NCI-H748 (cell line): Measurements from ENCODE around the gene STARD7.
"Not testable (repeated sequence)": the region's sequence is repeated elsewhere in the genome, so short reads cannot be mapped to it uniquely, and the experiment has no call there.

Source experiments
- DNase-seq: peaks from one replicate; lab custom pipeline; 2025; ENCODE audit not compliant: unreplicated experiment; lab: John Stamatoyannopoulos, UW

The STARD7 gene

DNA sequence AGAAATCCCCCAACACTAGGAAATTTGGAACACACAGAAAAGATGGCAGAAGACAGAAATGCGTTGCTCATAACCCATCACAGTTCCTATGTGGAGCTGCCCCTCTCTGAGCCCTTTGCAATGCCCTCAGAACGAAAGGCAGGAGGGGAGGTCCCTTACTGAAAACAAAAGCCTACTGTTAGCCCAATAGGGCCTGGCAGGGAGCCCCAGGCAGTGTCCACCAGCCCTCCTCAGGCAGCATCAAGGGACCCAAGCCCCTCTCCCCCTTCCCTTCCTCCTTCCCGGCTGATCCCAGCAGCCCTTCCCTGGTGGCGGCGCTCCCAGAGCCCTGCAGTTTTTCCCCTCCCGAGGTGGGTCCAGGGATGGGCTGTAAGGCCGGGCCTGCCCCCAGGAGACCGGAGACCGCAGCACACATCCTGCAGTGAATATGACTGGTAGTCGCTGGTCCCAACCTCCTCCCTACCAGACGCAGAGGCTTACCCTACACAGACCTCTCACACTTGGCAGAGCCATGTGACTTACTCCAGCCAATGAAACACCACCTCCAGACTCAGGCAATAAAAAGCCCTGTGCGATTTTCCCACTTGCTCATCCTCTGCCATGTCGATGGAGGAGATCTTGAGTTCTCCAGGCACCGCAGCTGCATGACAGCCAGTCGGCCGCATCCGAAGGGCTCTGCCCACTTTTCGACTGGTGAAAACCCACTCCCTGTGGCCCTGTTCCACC lies 44.0 kb downstream of the STARD7 start:
- no peak for DNase-seq

DNA sequence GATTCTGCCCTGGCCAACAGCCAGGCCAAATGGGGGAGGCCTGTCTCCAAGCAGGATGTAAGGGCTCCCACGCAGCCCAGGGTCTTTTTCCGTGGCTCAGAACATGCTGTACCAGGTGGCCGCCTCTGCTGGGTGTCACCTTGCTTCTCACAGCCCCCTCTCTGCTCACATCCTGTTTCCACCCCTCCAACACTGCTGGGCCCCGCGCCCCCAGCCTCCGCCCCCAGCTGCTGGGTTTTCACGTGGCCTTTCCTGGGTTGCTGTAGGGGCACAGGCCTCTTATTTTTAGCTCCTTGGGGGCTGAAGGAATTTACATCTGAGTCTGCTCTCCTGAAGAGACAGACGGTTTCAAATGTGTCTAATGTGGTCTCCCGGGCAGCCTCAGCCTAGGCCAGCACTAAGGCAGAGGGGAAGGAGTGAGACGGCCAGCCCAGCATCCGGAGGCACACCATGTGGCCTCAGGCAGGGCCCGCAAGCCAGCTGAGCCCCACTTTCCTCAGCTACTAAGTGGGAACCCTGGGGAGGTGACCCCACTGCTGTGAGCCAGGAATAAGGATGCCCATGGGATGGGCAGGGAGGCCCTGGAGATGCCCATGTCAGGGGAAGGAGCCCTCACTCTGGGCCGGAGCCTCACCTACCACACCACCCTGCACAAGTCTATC lies 44.7 kb downstream of the STARD7 start:
- no peak for DNase-seq

DNA sequence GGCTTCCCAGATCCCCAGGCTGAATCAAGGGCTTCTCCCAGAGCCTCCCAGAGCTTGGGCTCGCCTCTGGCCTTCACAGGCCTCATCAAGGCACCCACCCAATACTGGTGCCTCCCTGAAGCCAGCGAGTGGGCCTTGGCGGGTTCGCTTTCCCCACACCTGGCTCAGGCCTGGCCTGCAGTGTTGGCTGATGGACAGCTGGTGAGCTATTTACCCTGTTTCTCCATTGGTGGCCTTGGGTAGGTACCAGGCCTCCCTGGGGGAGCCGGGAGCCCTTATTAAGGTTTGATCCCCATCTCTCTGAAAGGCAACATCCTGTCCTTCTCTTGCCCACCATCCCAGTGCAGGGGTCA lies 45.2 kb downstream of the STARD7 start:
- no peak for DNase-seq

DNA sequence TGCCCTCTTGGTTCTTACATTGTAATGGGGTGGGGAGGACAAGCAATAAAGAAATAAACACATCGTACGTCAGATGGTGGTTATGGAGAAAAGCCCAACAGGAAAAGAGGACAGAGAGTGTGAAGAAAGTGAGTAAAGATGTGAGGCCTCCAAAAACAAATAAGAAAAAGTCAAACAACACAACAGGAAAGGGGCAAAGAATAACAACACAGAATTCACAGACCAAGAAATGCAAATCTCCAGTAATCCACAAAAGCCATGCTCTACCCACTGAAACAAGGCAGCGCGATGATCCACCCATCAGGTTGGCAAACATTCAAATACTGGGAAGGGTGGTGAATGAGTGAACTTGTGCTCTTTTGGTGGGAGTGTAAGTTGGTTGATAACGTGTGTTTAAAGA lies 46.7 kb downstream of the STARD7 start:
- DNase-seq: no peak

DNA sequence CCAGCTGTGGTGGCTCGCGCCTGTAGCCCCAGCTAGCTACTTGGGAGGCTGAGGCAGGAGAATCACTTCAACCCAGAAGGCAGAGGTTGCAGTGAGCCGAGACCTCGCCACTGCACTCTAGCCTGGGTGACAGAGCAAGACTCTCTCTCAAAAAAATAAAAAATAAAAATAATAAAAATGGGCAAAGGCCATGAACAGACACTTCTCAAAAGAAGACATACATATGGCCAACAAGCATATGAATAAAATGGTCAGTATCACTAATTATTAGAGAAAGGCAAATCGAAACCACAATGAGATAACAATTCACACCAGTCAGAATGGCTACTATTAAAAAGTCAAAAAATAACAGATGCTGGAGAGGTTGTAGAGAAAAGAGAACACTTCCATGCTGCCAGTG lies 48.3 kb downstream of the STARD7 start:
- not testable (repeated sequence) for DNase-seq

DNA sequence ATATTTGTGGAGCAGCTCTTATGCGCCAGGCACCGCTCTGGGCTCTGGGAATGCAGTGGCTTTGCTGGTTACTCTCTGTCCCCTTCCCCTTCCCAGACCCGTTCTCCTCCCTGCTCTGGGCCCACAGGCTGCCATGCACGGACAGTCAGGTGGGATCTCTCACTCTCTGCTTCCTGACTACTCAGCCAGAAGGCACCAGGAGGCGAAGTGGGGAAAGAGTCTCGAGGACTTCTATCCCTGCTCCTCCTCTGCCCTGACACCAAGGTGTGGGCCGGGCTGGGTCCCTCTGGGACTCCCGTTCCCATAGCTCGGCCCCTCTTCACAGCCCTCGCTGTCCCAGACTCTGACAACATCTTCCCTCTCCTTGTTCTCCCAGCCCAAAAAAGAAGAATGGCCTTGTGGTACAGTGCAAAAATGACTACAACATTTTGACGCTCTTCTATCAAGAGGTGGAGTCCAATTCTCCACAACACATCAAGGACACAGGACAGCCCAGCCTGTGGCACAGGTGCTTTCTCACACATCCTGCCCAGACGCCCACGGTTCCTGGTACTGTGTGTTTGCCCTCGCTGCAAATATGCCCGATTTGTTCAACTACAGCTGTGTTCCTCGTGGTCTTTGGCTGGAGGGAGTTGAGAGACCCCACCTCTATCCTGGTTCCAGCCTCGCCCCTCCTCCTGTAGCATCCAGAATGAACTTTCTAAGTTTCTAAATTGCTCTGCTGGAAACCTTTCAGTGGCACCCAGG lies 49.4 kb downstream of the STARD7 start:
- DNase-seq: no peak

DNA sequence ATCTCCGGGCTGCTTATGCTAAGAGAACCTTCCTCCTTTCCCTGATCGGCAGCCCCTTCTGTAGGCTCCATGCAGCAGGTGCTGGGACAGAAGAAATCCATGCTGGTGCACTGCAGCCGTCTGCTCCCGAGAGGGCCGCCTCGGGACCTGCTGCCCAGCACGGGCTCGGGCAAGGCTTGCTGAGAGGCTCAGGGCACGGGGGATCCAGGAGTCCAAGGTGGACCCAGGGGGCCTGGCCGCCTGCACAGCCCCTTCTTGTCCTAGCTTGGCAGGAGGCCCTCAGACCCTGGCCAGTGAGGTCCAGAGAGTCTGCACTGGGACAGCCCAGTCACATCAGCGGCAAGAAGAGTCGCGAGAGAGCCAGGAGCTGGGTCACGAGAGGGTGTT lies 50.1 kb downstream of the STARD7 start:
- no peak for DNase-seq

DNA sequence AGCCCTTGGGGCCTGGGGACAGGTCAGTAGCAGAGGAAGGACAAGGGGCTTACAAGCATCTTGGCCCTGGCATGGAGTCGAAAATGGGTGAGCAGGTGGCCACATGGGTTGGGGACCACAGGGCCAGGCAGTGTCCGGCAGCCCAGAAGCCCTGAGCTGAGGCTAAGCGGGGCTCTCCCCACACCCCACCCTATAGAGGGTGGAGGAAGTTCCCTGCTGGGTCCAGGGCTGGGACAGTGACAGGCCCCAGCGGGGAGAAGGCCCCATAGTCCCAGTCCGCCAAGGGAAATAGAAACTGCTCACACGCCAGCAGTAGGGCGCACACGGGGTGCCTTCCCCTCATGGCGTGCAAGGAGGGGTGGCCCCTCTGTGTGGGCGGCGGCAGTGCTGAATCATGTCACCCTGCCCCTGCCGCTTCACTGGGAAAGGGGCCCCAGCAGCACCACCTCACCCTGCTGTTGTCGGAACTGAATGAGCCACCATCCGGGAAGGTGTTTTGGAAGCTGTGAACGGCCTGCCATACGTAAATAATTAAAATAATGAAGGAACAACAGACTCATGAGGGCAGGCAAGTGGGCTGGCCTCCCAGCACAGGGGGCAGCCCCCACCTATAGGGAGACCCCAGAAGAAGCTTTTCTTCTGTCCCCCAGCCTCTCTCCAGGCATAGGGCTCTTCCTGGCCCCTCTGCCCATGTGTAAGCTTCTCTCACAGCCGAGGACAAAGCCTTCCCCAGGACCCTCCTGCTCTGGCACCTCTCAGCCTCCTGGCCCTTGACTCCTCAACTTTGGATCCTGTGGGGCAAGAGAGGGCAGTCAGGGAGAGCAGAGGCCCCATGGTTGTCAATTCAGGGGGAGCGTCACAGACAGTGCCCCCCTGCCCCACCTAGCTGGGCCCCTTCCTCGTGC lies 50.7 kb downstream of the STARD7 start:
- DNase-seq: no peak

DNA sequence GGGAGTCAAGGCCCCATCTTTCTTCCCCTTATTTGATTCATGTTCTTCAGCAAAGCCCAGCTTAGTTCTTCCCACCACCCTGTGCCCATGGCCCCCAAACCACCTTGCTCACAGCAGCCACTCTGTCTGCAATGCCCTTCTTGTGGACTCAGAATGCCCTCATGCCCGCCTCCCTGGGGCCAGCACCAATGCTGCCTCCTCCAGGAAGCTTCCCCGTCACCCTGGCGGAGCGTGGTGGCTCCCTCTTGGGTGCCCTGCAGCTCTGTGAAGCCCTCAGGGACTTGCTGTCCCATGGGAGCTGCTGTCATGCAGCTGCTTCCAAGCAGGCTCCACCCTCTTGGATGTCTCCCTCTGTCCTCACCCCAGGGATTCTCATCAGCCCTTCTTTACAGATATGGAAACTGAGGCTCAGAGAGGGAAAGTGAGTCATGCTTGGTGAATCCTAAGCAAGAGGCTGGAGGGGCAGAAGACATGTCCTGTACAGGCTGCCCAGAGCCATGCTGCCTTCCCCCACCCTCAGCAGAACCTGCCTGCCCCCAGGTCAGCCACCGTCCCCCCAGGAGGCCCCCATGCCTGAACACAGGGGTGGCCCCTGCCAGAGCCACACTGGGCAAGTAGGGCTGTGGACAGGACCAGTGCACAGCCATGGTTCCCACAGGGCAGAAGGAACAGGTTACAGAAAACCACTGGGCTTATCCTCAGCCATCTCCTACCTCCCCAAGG lies 51.5 kb downstream of the STARD7 start:
- no peak for DNase-seq

DNA sequence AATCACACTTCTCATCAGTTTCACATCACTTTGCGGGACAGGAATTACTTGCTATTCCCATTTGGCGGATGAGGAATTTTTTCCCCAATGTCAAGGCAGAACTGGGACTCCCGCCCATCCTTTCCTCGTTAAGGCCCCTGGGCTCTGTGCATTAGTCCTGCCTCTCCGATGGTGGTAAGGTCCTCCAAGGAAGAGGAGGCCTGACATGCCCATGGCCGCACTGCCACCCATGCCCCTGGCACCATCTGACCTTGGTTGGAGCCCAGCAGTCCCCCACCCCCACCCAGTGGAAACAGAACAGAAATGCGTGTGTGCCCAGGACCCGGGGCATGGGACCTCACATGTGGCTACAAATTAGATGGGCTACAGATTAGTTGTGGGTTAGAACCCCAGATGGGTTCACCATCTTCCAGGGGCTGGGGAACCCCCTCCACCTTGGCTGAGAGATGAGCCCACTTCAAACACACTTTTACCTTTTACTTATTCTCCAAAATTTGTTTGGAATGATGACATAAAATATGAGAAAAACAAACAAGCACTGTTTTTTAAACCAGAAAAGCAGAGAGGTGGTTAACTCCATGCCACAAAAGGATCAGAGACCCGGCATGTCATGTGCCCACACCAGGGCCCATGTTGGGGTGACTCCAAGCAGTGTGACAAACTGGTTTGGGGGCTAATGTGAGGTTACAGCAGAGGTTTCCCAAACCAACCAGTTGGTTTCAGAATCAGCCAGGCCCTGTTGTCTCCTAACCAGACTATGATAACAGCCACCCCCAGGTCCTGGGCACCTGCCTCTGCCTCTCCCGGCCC lies 52.4 kb downstream of the STARD7 start:
- DNase-seq: no peak

DNA sequence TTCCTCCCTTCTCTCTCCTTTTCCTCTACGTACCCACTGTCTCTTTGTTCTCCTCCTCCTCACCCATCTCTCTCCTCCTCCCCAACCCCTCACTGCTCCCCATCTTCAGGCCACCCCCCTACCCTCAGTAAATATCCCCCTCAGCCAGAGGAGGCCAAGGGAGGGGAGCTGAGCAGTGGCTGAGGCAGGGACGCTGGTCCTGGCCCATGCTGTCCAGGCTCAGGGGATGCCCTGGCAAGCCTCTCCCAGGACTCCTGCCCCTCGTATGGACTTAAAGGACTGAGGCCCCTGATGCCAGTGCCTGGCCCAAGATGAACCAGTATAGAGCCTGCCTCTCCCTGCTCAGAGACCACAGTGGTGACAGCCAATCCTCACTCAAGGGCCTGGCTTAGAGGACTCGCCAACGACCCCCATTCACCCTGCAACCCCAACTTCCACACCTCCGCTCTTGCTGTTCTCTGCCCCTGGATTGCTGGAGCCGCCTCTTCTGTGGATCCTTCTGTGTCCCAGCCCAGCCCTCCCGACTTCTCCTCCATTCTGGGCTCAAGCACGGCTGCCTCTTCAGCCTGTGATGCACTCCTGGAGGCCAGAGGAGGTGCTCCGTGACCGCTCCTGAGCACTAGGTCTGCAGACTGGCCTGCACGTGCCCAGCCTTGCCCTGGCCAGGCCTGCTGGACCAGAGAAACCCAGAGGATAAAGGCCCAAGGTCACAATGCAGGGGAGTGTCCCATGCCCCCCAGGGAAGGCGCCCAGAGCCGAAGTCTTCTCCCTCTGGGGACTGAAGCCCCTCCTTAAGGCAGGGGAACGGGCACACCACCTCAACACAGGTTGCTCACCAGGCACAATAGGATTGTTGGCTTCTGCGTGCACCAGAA lies 53.9 kb downstream of the STARD7 start:
- no peak for DNase-seq

DNA sequence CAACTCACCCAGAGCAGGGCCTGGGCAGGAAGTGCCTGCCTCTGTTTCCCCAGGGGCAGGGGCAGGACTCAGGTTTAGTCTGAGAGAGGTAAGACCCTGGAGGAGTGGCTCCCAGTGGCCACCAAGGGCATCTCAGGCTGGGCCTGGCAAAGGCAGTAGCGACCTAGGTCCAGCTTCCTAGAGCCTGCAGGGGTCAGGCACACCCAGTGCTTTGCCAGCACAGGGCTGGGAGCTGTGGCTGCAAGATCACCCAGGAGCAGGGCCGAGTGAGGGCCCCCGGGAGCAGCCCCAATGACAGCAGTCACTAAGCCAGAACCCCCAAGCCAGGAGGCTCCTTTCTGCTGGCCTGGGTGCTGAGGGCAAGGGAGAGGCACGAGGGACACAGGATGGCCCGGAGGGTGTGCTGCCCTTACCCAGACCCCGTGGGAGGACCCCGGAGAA lies 54.6 kb downstream of the STARD7 start:
- DNase-seq: no peak

DNA sequence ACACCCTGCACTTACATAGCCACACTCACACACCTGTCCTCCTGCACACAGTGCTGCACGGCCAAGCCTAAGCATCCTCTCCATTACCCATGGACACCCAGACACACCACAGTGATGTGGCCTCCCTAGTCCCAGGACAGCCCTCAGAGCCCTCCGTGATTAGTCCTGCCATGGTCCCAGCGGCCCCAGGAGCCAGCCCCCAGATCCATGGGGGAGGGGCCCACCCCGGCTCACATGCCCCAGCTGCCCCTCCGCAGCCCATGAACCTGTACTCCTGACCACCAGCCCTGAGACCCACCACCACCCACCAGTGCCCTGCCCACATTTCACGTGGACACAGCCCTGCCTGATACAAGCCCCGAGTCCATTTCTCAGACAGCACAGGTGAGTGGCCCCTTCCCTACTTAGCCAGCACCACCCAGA lies 55.3 kb downstream of the STARD7 start:
- DNase-seq: no peak

DNA sequence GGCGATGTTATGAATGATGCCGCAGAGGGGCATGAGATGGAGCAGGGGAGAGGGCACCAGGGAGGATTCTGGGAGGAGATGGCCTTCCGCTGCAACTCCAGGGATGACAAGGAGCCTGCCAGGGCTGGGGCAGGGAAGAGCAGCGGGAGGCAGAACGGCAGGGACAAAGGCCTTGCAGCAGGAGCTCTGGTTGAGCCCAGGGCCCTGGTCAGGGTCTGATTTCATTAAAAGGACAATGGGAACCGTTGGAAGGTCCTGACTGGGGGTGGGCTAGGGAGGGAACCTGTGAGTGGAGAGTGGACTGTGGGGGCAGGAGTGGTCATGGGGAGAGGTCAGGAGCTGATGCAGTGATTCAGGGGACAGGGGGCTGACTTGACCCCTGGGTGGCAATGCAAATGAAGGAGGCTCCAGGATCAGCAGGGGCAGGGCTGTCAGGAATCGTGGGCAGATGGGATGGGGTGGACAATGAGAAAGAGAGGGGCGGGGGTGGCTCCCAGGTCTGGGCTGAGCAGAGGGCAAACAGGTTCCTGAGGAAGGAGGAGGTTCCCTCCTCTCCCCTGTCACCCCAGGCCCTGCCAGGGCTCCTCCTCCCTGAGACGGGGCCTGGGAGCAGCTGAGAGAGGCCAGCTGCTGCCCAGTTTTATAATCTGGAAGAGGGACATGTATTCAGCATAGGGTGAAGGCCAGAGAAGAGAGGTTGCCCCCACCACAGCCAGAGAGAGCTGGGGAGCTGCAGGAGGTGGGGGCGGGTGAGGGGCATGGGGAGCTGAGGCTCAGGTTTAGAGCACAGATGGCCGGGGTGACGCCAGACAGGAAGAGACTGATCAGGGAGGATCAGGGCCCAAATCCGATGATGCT lies 56.1 kb downstream of the STARD7 start:
- DNase-seq: no peak

DNA sequence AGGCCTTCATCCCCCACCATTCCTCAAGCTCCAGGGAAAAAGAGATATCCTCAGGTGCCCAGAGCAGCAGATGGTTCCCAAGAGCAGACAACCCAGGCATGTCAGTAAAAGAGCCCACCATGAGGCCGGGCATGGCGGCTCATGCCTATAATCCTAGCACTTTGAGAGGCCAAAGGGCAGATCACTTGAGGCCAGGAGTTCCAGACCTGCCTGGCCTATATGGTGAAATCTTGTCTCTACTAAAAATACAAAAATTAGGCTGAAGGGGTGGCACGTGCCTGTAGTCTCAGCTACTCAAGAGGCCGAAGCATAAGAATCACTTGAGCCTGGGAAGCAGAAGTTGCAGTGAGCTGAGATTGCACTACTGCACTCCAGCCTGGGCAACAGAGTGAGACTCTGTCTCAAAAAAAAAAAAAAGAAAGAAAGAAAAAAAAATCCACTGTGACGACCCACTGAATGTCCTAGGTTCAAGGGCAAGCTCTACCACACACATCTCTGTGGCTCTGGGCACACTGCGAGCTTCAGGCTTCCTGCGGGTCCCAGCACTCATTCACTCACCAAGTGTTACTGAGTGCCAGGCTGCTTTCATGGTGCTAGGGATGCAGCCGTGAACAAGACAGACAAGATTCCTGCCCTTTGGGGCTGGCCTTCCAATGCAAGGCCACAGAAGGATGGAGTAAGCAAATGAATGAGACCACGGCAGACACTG lies 56.9 kb downstream of the STARD7 start:
- no peak for DNase-seq

DNA sequence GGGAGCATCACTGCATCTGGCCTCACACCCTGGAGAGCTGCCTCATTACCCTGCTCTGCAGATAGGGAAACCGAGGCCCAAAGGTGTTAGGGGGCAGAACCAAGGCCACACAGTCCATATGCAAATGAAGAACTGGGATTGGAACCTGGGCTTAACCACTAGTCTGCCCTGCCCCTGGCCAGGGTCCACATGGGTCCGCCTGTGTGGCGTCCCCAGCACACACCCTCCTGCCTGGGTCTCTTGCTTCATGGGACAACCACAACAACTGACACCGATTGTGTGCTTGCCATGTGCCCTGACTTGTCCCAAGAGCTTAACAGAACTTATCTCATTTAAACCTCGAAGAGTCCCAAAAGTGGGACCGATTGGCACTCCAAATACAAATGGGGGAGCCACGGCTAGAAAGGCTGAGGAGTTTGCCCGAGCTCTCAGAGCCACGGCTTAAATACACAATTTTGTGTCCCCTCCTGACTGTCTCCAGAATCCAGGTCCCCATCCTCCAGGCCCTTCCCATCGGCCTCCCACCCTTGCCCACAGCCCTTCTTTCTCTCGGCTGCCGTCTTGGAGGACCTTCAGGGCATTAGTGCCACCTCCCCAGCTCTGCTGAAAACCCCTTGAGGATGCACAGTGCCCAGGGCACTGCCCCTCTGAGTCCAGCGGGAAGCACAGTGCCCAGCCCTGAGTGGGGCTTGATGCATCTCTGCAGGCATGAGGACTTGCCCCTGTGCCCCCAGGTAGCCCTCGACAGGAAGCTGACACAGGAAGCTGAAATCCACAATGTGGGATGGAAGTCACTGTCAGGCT lies 57.6 kb downstream of the STARD7 start:
- no peak for DNase-seq
